HEK293 (cell line): Measurements from ENCODE around the gene TTLL5.

Experiments
- YY2 ChIP-seq: fragments of 450-650 bp; formaldehyde crosslinking; IDR thresholded peaks from 2 replicates; pipeline ENCODE4 v1.5.1; 2016; ENCODE audit warnings: missing biosample characterization, missing genetic modification characterization
- ZBTB21 ChIP-seq: fragments of 450-650 bp; formaldehyde crosslinking; IDR thresholded peaks from 2 replicates; pipeline ENCODE4 v1.5.1; 2017; ENCODE audit warnings: missing biosample characterization, missing genetic modification characterization
- ZBTB7A ChIP-seq: fragments of 450-650 bp; formaldehyde crosslinking; IDR thresholded peaks from 2 replicates; pipeline ENCODE4 v1.5.1; 2016; ENCODE audit warnings: low read depth, missing biosample characterization, missing genetic modification characterization
- ZBTB8A ChIP-seq: fragments of 450-650 bp; formaldehyde crosslinking; IDR thresholded peaks from 2 replicates; pipeline ENCODE4 v1.5.1; 2016; ENCODE audit warnings: missing biosample characterization, missing genetic modification characterization
- ZNF146 ChIP-seq: fragments of 450-650 bp; formaldehyde crosslinking; IDR thresholded peaks from 2 replicates; pipeline ENCODE4 v1.5.1; 2016; ENCODE audit warnings: missing biosample characterization, missing genetic modification characterization
- ZNF175 ChIP-seq: fragments of 450-650 bp; formaldehyde crosslinking; IDR thresholded peaks from 2 replicates; pipeline ENCODE4 v1.5.1; 2016; ENCODE audit warnings: missing biosample characterization, missing genetic modification characterization
- ZNF184 ChIP-seq: fragments of 450-650 bp; IDR thresholded peaks from 2 replicates; pipeline ENCODE4 v1.5.1; 2018; ENCODE audit warnings: missing biosample characterization, mild to moderate bottlenecking, missing genetic modification characterization
- ZNF2 ChIP-seq: fragments of 450-650 bp; formaldehyde crosslinking; IDR thresholded peaks from 2 replicates; pipeline ENCODE4 v1.5.1; 2016; ENCODE audit warnings: missing biosample characterization, missing genetic modification characterization
- ZNF23 ChIP-seq: fragments of 450-650 bp; formaldehyde crosslinking; IDR thresholded peaks from 2 replicates; pipeline ENCODE4 v1.5.1; 2016; ENCODE audit warnings: missing biosample characterization, missing genetic modification characterization, borderline replicate concordance
- ZNF274 ChIP-seq, 2 experiments: fragments of 200-500 bp in 1 of 2; fragments of 450-650 bp in 1 of 2; sonication (Bioruptor generic) in 1 of 2; formaldehyde crosslinking in 1 of 2; IDR thresholded peaks; 2 replicates each; pipeline versions ENCODE4 v1.5.1 to v1.6.1; 2014 to 2016; ENCODE audit warnings: borderline replicate concordance in 1 of 2, inconsistent platforms in 1 of 2, low read length in 1 of 2, missing biosample characterization in 1 of 2, missing genetic modification characterization in 1 of 2
- ZNF302 ChIP-seq: fragments of 450-650 bp; formaldehyde crosslinking; IDR thresholded peaks from 2 replicates; pipeline ENCODE4 v1.5.1; 2016; ENCODE audit warnings: missing biosample characterization, missing genetic modification characterization, low read depth
- ZNF791 ChIP-seq: fragments of 450-650 bp; formaldehyde crosslinking; IDR thresholded peaks from 2 replicates; pipeline ENCODE4 v1.5.1; 2016; ENCODE audit warnings: missing biosample characterization, missing genetic modification characterization
- TF ChIP-seq, protein P1 (sequence below): fragments of 450-650 bp; IDR thresholded peaks from 2 replicates; pipeline ENCODE4 v1.5.1; 2018; ENCODE audit warnings: missing biosample characterization, mild to moderate bottlenecking, missing genetic modification characterization
- TF ChIP-seq, protein P2 (sequence below): fragments of 450-650 bp; formaldehyde crosslinking; IDR thresholded peaks from 2 replicates; pipeline ENCODE4 v1.5.1; 2016; ENCODE audit warnings: missing biosample characterization, missing genetic modification characterization

DNA sequence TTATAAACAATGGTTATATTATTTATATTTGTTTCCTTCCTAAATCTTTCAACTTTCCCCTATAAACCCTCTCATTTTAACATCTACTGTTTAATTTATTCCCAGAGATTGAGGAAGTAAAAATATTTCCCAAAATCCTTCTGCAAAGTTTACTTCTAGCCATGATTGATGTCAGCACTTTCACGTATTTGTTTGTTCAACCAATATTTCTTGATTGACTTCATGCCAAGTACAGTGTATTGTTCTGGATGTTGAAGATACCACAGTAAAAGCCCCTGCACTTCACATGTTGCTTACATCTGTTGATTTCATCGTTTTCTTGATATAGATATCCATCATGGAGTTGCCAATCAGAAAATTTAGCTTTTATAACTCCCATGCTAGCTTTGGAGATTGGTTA lies 81.8 kb downstream of the TTLL5 start:
- TF ChIP-seq ZNF23: no peak
- TF ChIP-seq ZNF274 (IDR thresholded peaks at IDR 0.05; ENCODE audit: low read length): no peak
- no peak for TF ChIP-seq ZNF274 (tag by site-specific recombination; IDR thresholded peaks at IDR 0.05; ENCODE audit: borderline replicate concordance)
- no peak for TF ChIP-seq ZNF791 (tag by site-specific recombination)
- TF ChIP-seq, protein P1, sequence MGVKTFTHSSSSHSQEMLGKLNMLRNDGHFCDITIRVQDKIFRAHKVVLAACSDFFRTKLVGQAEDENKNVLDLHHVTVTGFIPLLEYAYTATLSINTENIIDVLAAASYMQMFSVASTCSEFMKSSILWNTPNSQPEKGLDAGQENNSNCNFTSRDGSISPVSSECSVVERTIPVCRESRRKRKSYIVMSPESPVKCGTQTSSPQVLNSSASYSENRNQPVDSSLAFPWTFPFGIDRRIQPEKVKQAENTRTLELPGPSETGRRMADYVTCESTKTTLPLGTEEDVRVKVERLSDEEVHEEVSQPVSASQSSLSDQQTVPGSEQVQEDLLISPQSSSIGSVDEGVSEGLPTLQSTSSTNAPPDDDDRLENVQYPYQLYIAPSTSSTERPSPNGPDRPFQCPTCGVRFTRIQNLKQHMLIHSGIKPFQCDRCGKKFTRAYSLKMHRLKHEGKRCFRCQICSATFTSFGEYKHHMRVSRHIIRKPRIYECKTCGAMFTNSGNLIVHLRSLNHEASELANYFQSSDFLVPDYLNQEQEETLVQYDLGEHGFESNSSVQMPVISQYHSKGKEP: no peak
- TF ChIP-seq ZNF302: no peak
- TF ChIP-seq, protein P2, sequence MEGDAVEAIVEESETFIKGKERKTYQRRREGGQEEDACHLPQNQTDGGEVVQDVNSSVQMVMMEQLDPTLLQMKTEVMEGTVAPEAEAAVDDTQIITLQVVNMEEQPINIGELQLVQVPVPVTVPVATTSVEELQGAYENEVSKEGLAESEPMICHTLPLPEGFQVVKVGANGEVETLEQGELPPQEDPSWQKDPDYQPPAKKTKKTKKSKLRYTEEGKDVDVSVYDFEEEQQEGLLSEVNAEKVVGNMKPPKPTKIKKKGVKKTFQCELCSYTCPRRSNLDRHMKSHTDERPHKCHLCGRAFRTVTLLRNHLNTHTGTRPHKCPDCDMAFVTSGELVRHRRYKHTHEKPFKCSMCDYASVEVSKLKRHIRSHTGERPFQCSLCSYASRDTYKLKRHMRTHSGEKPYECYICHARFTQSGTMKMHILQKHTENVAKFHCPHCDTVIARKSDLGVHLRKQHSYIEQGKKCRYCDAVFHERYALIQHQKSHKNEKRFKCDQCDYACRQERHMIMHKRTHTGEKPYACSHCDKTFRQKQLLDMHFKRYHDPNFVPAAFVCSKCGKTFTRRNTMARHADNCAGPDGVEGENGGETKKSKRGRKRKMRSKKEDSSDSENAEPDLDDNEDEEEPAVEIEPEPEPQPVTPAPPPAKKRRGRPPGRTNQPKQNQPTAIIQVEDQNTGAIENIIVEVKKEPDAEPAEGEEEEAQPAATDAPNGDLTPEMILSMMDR (tag by site-specific recombination): no peak
- no peak for TF ChIP-seq ZNF175
- no peak for TF ChIP-seq ZNF2 (tag by site-specific recombination)
- TF ChIP-seq ZBTB21 (tag by site-specific recombination): no peak
- no peak for TF ChIP-seq ZBTB8A (tag by site-specific recombination)
- TF ChIP-seq YY2: no peak
- TF ChIP-seq ZNF146 (tag by site-specific recombination): no peak
- no peak for TF ChIP-seq ZBTB7A (tag by site-specific recombination)
- no peak for TF ChIP-seq ZNF184 (tag by site-specific recombination)
